ENCODE measurements around the gene KCNJ6.

- no peak for TF ChIP-seq CTCF (IDR thresholded peaks at IDR 0.05; ENCODE audit: insufficient read depth, low read depth, low read length)
- TF ChIP-seq EZH2 (IDR thresholded peaks at IDR 0.05; ENCODE audit: insufficient read depth, low read length) = no peak
These were observed 344.8 kb downstream of the KCNJ6 start for GRCh38 chr21:37571442-37571841.

Measured in astrocyte (in vitro differentiated cells and primary cell).